ENCODE measurements around the gene MSI2. TPM values are rescaled to one million over a fixed set of nuclear protein-coding genes. Genes with fewer than 3 reads are reported as not detected.

MSI2 gene
- total and polyA plus RNA-seq, 2 donors (not counting 1 experiment from before 2014, with no cell fraction given), result 16.1 to 196 TPM

GRCh38 chr17:57649191-57649590 is 392.9 kb downstream of the MSI2 start:
- no peaks in the 10 kb centered on the region for H4K20me1 ChIP-seq (ENCODE audit: control insufficient read depth, insufficient read depth, low read length, poor library complexity, severe bottlenecking)
- ChIA-PET POLR2A (no interaction called here), CTCF (no interaction called here)
- peaks cover 0 to 4% of the 10 kb centered on the region in 2 experiments for H3K36me3 ChIP-seq (replicated peaks in 1 of 2; ENCODE audit: control extremely low read depth in 1 of 2, control insufficient read depth in 1 of 2, extremely low read depth in 1 of 2, insufficient read depth in 2 of 2, low read length in 1 of 2)
- no peak overlapping the region for H2AFZ ChIP-seq (ENCODE audit: insufficient read depth, low read depth, low read length, poor library complexity, severe bottlenecking)
- WGBS (ENCODE audit: insufficient coverage), result 96% methylated on average over 3 of the region's 3 CpGs
- Mint-ChIP-seq H3K9me3 (ENCODE audit: insufficient read depth) (no peaks in the 10 kb centered on the region), H3K4me1 (peaks cover 2% of the 10 kb centered on the region), H3K27me3 (no peaks in the 10 kb centered on the region), H3K27ac (no peak overlapping the region), H3K4me3 (no peak overlapping the region)
- no peak overlapping the region for H3K4me2 ChIP-seq (replicated peaks; ENCODE audit: low read depth, low read length, poor library complexity, severe bottlenecking)
- no peak overlapping the region for H3K27ac ChIP-seq (ENCODE audit: low read length in 2 of 2)
- no peaks in the 10 kb centered on the region for H3K27me3 ChIP-seq (replicated peaks in 1 of 4; ENCODE audit: control extremely low read depth in 1 of 4, control insufficient read depth in 3 of 4, insufficient read depth in 4 of 4, low read length in 3 of 4)
- TF ChIP-seq CTCF (IDR thresholded peaks at IDR 0.05) (no peak), EZH2 (IDR thresholded peaks at IDR 0.05; ENCODE audit: borderline replicate concordance, insufficient read depth, low read depth, low read length, poor library complexity, severe bottlenecking) (no peak)
- no peaks in the 10 kb centered on the region for H3K9me3 ChIP-seq (ENCODE audit: control extremely low read depth in 1 of 3, control insufficient read depth in 2 of 3, insufficient read depth in 1 of 3, low read length in 2 of 3)
- DNase-seq, result no peak
- ATAC-seq (ENCODE audit: low read depth), result no peak
- intact Hi-C loops (cut with micrococcal nuclease), result no loop called here
- no peak overlapping the region for H3K9ac ChIP-seq (ENCODE audit: low read length)
- no peaks in the 10 kb centered on the region for H3K4me1 ChIP-seq (ENCODE audit: control insufficient read depth in 2 of 2, insufficient read depth in 2 of 2, low read length in 2 of 2)
- H3K4me3 ChIP-seq (ENCODE audit: control extremely low read depth in 1 of 5, extremely low read depth in 1 of 5, insufficient read depth in 1 of 5, low read depth in 2 of 5, low read length in 4 of 5), result no peak overlapping the region
- no peaks in the 10 kb centered on the region for H3K79me2 ChIP-seq (ENCODE audit: control insufficient read depth, insufficient read depth, low read length)

GRCh38 chr17:57649731-57650484 is 393.6 kb downstream of the MSI2 start:
- Histone ChIP-seq H3K4me3 (ENCODE audit: control extremely low read depth in 1 of 5, extremely low read depth in 1 of 5, insufficient read depth in 1 of 5, low read depth in 2 of 5, low read length in 4 of 5) (no peak overlapping the region), H3K79me2 (ENCODE audit: control insufficient read depth, insufficient read depth, low read length) (no peaks in the 10 kb centered on the region), H3K27ac (ENCODE audit: low read length in 2 of 2) (no peak overlapping the region), H3K9ac (ENCODE audit: low read length) (no peak overlapping the region), H3K27me3 (replicated peaks in 1 of 4; ENCODE audit: control extremely low read depth in 1 of 4, control insufficient read depth in 3 of 4, insufficient read depth in 4 of 4, low read length in 3 of 4) (no peaks in the 10 kb centered on the region), H3K4me1 (ENCODE audit: control insufficient read depth in 2 of 2, insufficient read depth in 2 of 2, low read length in 2 of 2) (no peaks in the 10 kb centered on the region), H3K9me3 (ENCODE audit: control extremely low read depth in 1 of 3, control insufficient read depth in 2 of 3, insufficient read depth in 1 of 3, low read length in 2 of 3) (no peaks in the 10 kb centered on the region), H3K4me2 (replicated peaks; ENCODE audit: low read depth, low read length, poor library complexity, severe bottlenecking) (no peak overlapping the region), H3K36me3 (replicated peaks in 1 of 2; ENCODE audit: control extremely low read depth in 1 of 2, control insufficient read depth in 1 of 2, extremely low read depth in 1 of 2, insufficient read depth in 2 of 2, low read length in 1 of 2) (peaks cover 0 to 4% of the 10 kb centered on the region in 2 experiments), H4K20me1 (ENCODE audit: control insufficient read depth, insufficient read depth, low read length, poor library complexity, severe bottlenecking) (no peaks in the 10 kb centered on the region), H2AFZ (ENCODE audit: insufficient read depth, low read depth, low read length, poor library complexity, severe bottlenecking) (no peak overlapping the region)
- ChIA-PET CTCF (no interaction called here), POLR2A (no interaction called here)
- 86% methylated on average over 3 of the region's 8 CpGs for WGBS (ENCODE audit: insufficient coverage)
- H3K27ac Mint-ChIP-seq, result no peak overlapping the region
- peaks cover 2% of the 10 kb centered on the region for H3K4me1 Mint-ChIP-seq
- no peak overlapping the region for H3K4me3 Mint-ChIP-seq
- intact Hi-C loops (cut with micrococcal nuclease), result no loop called here
- H3K9me3 Mint-ChIP-seq (ENCODE audit: insufficient read depth), result no peaks in the 10 kb centered on the region
- H3K27me3 Mint-ChIP-seq, result no peaks in the 10 kb centered on the region
- no peak for DNase-seq
- no peak for TF ChIP-seq CTCF (IDR thresholded peaks at IDR 0.05)
- TF ChIP-seq EZH2 (IDR thresholded peaks at IDR 0.05; ENCODE audit: borderline replicate concordance, insufficient read depth, low read depth, low read length, poor library complexity, severe bottlenecking), result no peak
- no peak for ATAC-seq (ENCODE audit: low read depth)

Data from B cell (primary cell).